GM23338 (cell line): ENCODE measurements around the gene CD40. TPM values are rescaled to one million over a fixed set of nuclear protein-coding genes. Genes with fewer than 3 reads are reported as not detected.

Experiments
- ATAC-seq: fragments of 200-7000 bp; cut with Tn5 transposase; 3 replicates; pipeline ENCODE4 v1.9.1; 2020
- DNase-seq: peaks from one replicate; pipeline ENCODE4 v3.0.0-alpha.2; 2015; ENCODE audit warnings: low spot score
- H2AFZ ChIP-seq: fragments of 200-600 bp; sonication (generic); 2 replicates; pipeline ENCODE4 v1.8.0; 2016; ENCODE audit warnings: antibody characterized with exemption, mild to moderate bottlenecking, moderate library complexity
- H3F3A ChIP-seq: fragments of 200-600 bp; sonication (generic); replicated peaks from 2 replicates; pipeline ENCODE4 v1.8.0; 2017; ENCODE audit warnings: antibody characterized with exemption, mixed run types, low read depth
- H3K27ac ChIP-seq: fragments of 200-600 bp; sonication (generic); 2 replicates; pipeline ENCODE4 v1.6.1; 2016; ENCODE audit warnings: low read depth
- H3K27me3 ChIP-seq: fragments of 200-600 bp; sonication (generic); 2 replicates; pipeline ENCODE4 v1.8.0; 2016; ENCODE audit warnings: mild to moderate bottlenecking, mixed run types, moderate library complexity; ENCODE audit not compliant: insufficient read depth
- H3K36me3 ChIP-seq: fragments of 200-600 bp; sonication (generic); 2 replicates; pipeline ENCODE4 v1.8.0; 2016; ENCODE audit warnings: mild to moderate bottlenecking; ENCODE audit not compliant: insufficient read depth
- H3K4me1 ChIP-seq: fragments of 200-600 bp; sonication (generic); 2 replicates; pipeline ENCODE4 v1.8.0; 2016; ENCODE audit warnings: mild to moderate bottlenecking, moderate library complexity; ENCODE audit not compliant: insufficient read depth
- H3K4me2 ChIP-seq: fragments of 200-600 bp; sonication (generic); 2 replicates; pipeline ENCODE4 v1.7.1; 2017; ENCODE audit warnings: mixed run types
- H3K4me3 ChIP-seq: fragments of 200-600 bp; sonication (generic); 2 replicates; pipeline ENCODE4 v1.6.1; 2016; ENCODE audit warnings: mixed run types
- H3K79me2 ChIP-seq: fragments of 200-600 bp; sonication (generic); replicated peaks from 2 replicates; pipeline ENCODE4 v1.8.0; 2017; ENCODE audit warnings: mild to moderate bottlenecking; ENCODE audit not compliant: insufficient read depth
- H3K9me2 ChIP-seq: fragments of 200-600 bp; sonication (generic); 2 replicates; pipeline ENCODE4 v1.8.0; 2017; ENCODE audit not compliant: insufficient read depth
- H4K20me1 ChIP-seq: fragments of 200-600 bp; sonication (generic); replicated peaks from 2 replicates; pipeline ENCODE4 v1.8.0; 2017; ENCODE audit warnings: mild to moderate bottlenecking; ENCODE audit not compliant: insufficient read depth
- H3K27ac Mint-ChIP-seq: 2 replicates; pipeline ENCODE4 v1.8.0; 2020; ENCODE audit warnings: inconsistent platforms, mild to moderate bottlenecking, moderate library complexity, mixed read lengths
- H3K27me3 Mint-ChIP-seq: 3 replicates; pipeline ENCODE4 v1.8.0; 2022; ENCODE audit warnings: low read depth, mild to moderate bottlenecking, moderate library complexity, mixed read lengths, inconsistent platforms; ENCODE audit not compliant: insufficient read depth, poor library complexity
- H3K36me3 Mint-ChIP-seq: 3 replicates; pipeline ENCODE4 v1.8.0; 2021; ENCODE audit warnings: low read depth, mild to moderate bottlenecking, inconsistent platforms, moderate library complexity, mixed read lengths
- H3K4me1 Mint-ChIP-seq: 3 replicates; pipeline ENCODE4 v1.8.0; 2020; ENCODE audit warnings: mild to moderate bottlenecking, inconsistent platforms, mixed read lengths
- H3K4me3 Mint-ChIP-seq: 3 replicates; pipeline ENCODE4 v1.8.0; 2021; ENCODE audit warnings: moderate library complexity, mild to moderate bottlenecking, inconsistent platforms, mixed read lengths
- H3K9me3 Mint-ChIP-seq: 3 replicates; pipeline ENCODE4 v1.8.0; 2020; ENCODE audit warnings: moderate library complexity, mild to moderate bottlenecking, inconsistent platforms, mixed read lengths
- CREB1 ChIP-seq: fragments of 250-450 bp; sonication (Bioruptor Pico); IDR thresholded peaks from 2 replicates; pipeline ENCODE4 v1.5.0; 2020; ENCODE audit warnings: low read depth, mild to moderate bottlenecking, moderate library complexity
- EZH2 ChIP-seq: fragments of 200-600 bp; sonication (generic); IDR thresholded peaks from one replicate; pipeline ENCODE4 v1.8.0; 2017; ENCODE audit warnings: antibody characterized with exemption, mild to moderate bottlenecking, low read depth; ENCODE audit not compliant: unreplicated experiment
- JUNB ChIP-seq: IDR thresholded peaks from one replicate; pipeline ENCODE4 v1.6.1; 2016; ENCODE audit warnings: antibody characterized with exemption; ENCODE audit not compliant: unreplicated experiment
- NANOG ChIP-seq: IDR thresholded peaks from 2 replicates; pipeline ENCODE4 v1.6.1; 2016; ENCODE audit warnings: antibody characterized with exemption, borderline replicate concordance
- POLR2AphosphoS5 ChIP-seq: IDR thresholded peaks from 2 replicates; pipeline ENCODE4 v1.6.1; 2016; ENCODE audit warnings: antibody characterized with exemption, low read depth
- STAT1 ChIP-seq: IDR thresholded peaks from one replicate; pipeline ENCODE4 v1.6.1; 2016; ENCODE audit warnings: antibody characterized with exemption; ENCODE audit not compliant: unreplicated experiment
- ZNF114 ChIP-seq: fragments of 250-450 bp; sonication (Bioruptor Pico); IDR thresholded peaks from 2 replicates; pipeline ENCODE4 v1.5.0; 2020; ENCODE audit warnings: mild to moderate bottlenecking, moderate library complexity
- polyA plus RNA-seq: library from polyadenylated mRNA; unstranded; fragments of >200 nt; fragmentation: Nextera tagmentation; extraction: Ambion mirVana; gene quantifications from 2 replicates; pipeline ENCODE4 v1.2.1, GENCODE V29; 2016
- total RNA-seq: library from RNA; depleted of rRNA; stranded (reverse); fragments of >200 nt; shearing (Covaris generic); gene quantifications from 2 replicates; pipeline ENCODE4 v1.2.3, GENCODE V29; 2014
- TF ChIP-seq, protein P1 (sequence below), 2 experiments: fragments of 200-600 bp in 1 of 2; sonication (generic) in 1 of 2; conservative IDR thresholded peaks; 2 replicates each; pipeline versions ENCODE4 v1.5.1 to v1.6.1; 2016 to 2017; ENCODE audit warnings: antibody characterized with exemption in 2 of 2, low read depth in 2 of 2, mild to moderate bottlenecking in 2 of 2, moderate library complexity in 1 of 2
- TF ChIP-seq, protein P2 (sequence below): IDR thresholded peaks from one replicate; pipeline ENCODE4 v1.6.1; 2018; ENCODE audit warnings: antibody characterized with exemption; ENCODE audit not compliant: unreplicated experiment
- TF ChIP-seq, protein P3 (sequence below): IDR thresholded peaks from 2 replicates; pipeline ENCODE4 v1.6.1; 2016; ENCODE audit warnings: antibody characterized with exemption

The CD40 gene
- total and polyA plus RNA-seq, 2 experiments from 2014 or later, result 15.4 to 18.9 TPM

DNA sequence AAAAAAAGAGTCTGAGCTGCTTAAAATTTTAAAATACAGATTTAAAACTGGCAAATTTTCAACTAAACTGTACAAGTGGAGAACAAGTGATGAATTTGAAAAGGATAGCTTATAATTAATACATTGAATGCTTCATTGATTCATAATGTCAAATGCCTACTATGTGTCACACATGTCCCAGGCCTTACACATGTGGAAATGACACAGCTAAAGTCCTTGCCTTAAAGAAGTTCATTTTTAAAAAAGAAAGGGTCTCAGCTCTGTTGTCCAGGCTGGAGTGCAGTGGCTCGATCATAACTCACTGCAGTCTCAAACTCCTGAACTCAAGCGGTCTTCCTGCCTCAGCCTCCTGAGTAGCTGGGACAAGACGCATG is 33.3 kb upstream of the CD40 start (continued):
- TF ChIP-seq, protein P1, sequence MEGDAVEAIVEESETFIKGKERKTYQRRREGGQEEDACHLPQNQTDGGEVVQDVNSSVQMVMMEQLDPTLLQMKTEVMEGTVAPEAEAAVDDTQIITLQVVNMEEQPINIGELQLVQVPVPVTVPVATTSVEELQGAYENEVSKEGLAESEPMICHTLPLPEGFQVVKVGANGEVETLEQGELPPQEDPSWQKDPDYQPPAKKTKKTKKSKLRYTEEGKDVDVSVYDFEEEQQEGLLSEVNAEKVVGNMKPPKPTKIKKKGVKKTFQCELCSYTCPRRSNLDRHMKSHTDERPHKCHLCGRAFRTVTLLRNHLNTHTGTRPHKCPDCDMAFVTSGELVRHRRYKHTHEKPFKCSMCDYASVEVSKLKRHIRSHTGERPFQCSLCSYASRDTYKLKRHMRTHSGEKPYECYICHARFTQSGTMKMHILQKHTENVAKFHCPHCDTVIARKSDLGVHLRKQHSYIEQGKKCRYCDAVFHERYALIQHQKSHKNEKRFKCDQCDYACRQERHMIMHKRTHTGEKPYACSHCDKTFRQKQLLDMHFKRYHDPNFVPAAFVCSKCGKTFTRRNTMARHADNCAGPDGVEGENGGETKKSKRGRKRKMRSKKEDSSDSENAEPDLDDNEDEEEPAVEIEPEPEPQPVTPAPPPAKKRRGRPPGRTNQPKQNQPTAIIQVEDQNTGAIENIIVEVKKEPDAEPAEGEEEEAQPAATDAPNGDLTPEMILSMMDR (conservative IDR thresholded peaks at IDR 0.05; ENCODE audit: low read depth in 2 of 2), result no peak
- no peak for TF ChIP-seq POLR2AphosphoS5
- no peak for TF ChIP-seq JUNB
- TF ChIP-seq EZH2, result no peak
- TF ChIP-seq ZNF114 (CRISPR knock-in tag), result no peak
- TF ChIP-seq, protein P2, sequence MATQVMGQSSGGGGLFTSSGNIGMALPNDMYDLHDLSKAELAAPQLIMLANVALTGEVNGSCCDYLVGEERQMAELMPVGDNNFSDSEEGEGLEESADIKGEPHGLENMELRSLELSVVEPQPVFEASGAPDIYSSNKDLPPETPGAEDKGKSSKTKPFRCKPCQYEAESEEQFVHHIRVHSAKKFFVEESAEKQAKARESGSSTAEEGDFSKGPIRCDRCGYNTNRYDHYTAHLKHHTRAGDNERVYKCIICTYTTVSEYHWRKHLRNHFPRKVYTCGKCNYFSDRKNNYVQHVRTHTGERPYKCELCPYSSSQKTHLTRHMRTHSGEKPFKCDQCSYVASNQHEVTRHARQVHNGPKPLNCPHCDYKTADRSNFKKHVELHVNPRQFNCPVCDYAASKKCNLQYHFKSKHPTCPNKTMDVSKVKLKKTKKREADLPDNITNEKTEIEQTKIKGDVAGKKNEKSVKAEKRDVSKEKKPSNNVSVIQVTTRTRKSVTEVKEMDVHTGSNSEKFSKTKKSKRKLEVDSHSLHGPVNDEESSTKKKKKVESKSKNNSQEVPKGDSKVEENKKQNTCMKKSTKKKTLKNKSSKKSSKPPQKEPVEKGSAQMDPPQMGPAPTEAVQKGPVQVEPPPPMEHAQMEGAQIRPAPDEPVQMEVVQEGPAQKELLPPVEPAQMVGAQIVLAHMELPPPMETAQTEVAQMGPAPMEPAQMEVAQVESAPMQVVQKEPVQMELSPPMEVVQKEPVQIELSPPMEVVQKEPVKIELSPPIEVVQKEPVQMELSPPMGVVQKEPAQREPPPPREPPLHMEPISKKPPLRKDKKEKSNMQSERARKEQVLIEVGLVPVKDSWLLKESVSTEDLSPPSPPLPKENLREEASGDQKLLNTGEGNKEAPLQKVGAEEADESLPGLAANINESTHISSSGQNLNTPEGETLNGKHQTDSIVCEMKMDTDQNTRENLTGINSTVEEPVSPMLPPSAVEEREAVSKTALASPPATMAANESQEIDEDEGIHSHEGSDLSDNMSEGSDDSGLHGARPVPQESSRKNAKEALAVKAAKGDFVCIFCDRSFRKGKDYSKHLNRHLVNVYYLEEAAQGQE, result no peak
- no peak for TF ChIP-seq NANOG

DNA sequence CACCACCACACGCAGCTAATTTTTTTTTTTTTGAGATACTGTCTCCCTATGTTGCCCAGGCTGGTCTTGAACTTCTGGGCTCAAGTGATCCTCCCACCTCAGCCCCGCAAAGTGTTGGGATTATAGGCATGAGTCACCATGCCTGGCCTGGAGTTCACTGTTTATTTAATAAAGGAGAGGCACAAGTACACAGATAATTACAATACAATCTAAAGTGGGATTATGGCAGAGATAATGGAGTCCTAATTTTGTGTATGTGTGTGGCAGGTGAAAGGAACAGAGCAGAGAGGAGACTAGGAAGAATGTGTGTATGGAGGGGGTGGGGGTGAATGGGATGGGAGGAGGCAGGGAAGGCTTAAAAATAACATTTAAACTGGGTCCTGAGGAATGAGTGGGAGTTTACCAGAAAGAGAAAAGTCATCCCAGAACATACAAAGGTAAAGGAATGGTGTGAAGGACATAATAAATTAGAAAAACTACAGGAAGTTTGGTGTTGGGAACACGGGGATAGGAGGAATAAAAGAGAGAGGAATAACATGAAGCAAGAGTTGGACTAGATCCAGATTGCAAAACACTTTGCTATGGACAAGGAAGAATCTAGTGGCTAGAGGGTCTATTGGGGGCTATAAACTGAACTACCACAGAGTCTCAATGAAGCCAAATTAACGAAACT is 32.8 kb upstream of the CD40 start:
- Histone ChIP-seq H3K4me2 (no peak overlapping the region), H3K36me3 (no peaks in the 10 kb centered on the region), H3K4me3 (no peak overlapping the region), H3K4me1 (peaks cover 21% of the 10 kb centered on the region), H3K27me3 (no peaks in the 10 kb centered on the region), H2AFZ (no peak overlapping the region), H4K20me1 (peaks cover 61% of the 10 kb centered on the region), H3K27ac (no peak overlapping the region), H3F3A (no peaks in the 10 kb centered on the region), H3K79me2 (peaks cover 89% of the 10 kb centered on the region), H3K9me2 (no peaks in the 10 kb centered on the region)
- no peak for ATAC-seq
- no peak for DNase-seq
- Mint-ChIP-seq H3K27me3 (no peaks in the 10 kb centered on the region), H3K27ac (0 out of 2 replicates have a peak overlapping the region, but pooled peaks have one; percentile 38), H3K9me3 (no peaks in the 10 kb centered on the region), H3K4me1 (peaks cover 40% of the 10 kb centered on the region), H3K36me3 (no peaks in the 10 kb centered on the region), H3K4me3 (no peak overlapping the region; the same call in 2 of the 3 replicates)
- TF ChIP-seq, protein P3, sequence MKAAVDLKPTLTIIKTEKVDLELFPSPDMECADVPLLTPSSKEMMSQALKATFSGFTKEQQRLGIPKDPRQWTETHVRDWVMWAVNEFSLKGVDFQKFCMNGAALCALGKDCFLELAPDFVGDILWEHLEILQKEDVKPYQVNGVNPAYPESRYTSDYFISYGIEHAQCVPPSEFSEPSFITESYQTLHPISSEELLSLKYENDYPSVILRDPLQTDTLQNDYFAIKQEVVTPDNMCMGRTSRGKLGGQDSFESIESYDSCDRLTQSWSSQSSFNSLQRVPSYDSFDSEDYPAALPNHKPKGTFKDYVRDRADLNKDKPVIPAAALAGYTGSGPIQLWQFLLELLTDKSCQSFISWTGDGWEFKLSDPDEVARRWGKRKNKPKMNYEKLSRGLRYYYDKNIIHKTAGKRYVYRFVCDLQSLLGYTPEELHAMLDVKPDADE, result no peak
- TF ChIP-seq CREB1 (CRISPR knock-in tag) (no peak), EZH2 (no peak), STAT1 (no peak)
